ENCODE measurements around the gene GLB1L. TPM values are rescaled to one million over a fixed set of nuclear protein-coding genes. Genes with fewer than 3 reads are reported as not detected.
A peak's percentile ranks its signal among the peaks of the same experiment; 100 is the strongest.

GLB1L gene
- total RNA-seq, 1 experiment from 2014 or later = 6.1 TPM

DNA sequence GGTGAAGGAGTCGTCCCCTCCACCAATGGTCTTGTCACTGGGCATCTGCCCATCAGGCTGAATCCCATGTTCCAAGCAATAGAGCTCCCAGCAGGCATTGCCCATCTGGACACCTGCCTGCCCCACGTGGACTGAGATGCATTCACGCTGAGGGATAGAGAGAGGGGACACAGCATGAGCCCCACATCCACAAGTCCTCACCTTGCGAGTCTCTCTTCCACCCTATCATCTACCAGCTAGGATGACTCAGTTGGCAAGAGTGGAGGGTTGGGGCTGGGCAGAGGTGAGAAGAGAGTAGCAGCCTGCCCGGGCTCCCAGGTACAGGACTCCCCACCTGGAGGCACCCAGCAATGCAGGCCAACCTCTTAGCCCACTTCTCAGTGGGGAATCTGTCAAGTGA, 6.8 kb upstream of the GLB1L start (continued):
- no peak for TF ChIP-seq ZNF425 (CRISPR knock-in tag; conservative IDR thresholded peaks at IDR 0.05)

DNA sequence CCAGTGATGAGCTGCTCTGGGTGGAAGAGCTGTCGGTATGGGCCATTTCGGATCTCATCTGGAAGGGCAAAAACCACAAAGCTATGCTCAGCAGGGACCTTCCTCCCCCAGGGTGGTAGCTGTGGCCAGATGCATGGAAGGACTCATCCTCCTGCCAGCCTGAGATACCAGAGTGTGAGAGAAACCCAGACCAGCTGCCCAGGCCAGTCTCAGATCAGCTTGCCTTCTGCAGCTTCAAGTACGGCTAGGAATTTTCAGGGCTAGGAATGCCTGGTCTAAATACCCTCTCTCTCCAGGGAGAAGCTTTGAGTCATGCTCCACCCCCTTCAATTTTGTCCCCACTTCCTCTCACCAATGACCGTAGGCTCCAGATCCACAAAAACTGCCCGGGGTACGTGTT, 6.4 kb upstream of the GLB1L start:
- Mint-ChIP-seq H3K4me3 (peak overlapping the region; percentile 79; the same call in 1 of the 2 replicates), H3K9me3 (no peaks in the 10 kb centered on the region), H3K36me3 (peaks cover 19% of the 10 kb centered on the region; the same call in 1 of the 2 replicates), H3K4me1 (peaks cover 25% of the 10 kb centered on the region), H3K27me3 (ENCODE audit: low read depth) (peaks cover 53% of the 10 kb centered on the region), H3K27ac (no peak overlapping the region)
- TF ChIP-seq USF1 (CRISPR knock-in tag; IDR thresholded peaks at IDR 0.05) = no peak
- TF ChIP-seq ATF2 (CRISPR knock-in tag; IDR thresholded peaks at IDR 0.05; ENCODE audit: borderline replicate concordance, low read depth) = no peak
- TF ChIP-seq CREM (CRISPR knock-in tag; IDR thresholded peaks at IDR 0.05) = no peak
- no peak for TF ChIP-seq PRRX2 (CRISPR knock-in tag; IDR thresholded peaks at IDR 0.05)
- TF ChIP-seq GTF2I (CRISPR knock-in tag; conservative IDR thresholded peaks at IDR 0.05) = no peak
- TF ChIP-seq OVOL2 (CRISPR knock-in tag; IDR thresholded peaks at IDR 0.05; ENCODE audit: borderline replicate concordance) = no peak
- no peak for TF ChIP-seq ZNF263 (CRISPR knock-in tag; IDR thresholded peaks at IDR 0.05; ENCODE audit: low read depth)
- no peak for TF ChIP-seq GRHL2 (CRISPR knock-in tag; IDR thresholded peaks at IDR 0.05; ENCODE audit: insufficient replicate concordance, severe bottlenecking)
- TF ChIP-seq JAZF1 (CRISPR knock-in tag; IDR thresholded peaks at IDR 0.05) = no peak
- no peak for TF ChIP-seq TEAD1 (CRISPR knock-in tag; IDR thresholded peaks at IDR 0.05)
- no peak for TF ChIP-seq E2F4 (CRISPR knock-in tag; IDR thresholded peaks at IDR 0.05; ENCODE audit: borderline replicate concordance, low read depth)
- no peak for TF ChIP-seq ZNF232 (CRISPR knock-in tag; IDR thresholded peaks at IDR 0.05)
- no peak for TF ChIP-seq ETV6 (CRISPR knock-in tag; IDR thresholded peaks at IDR 0.05)
- no peak for TF ChIP-seq MXD4 (CRISPR knock-in tag; IDR thresholded peaks at IDR 0.05; ENCODE audit: borderline replicate concordance)
- no peak for TF ChIP-seq ELF4 (CRISPR knock-in tag; IDR thresholded peaks at IDR 0.05; ENCODE audit: low read depth)
- no peak for TF ChIP-seq ZNF416 (CRISPR knock-in tag; IDR thresholded peaks at IDR 0.05)
- no peak for TF ChIP-seq ZNF512 (CRISPR knock-in tag; IDR thresholded peaks at IDR 0.05; ENCODE audit: borderline replicate concordance)
- TF ChIP-seq ATF1 (CRISPR knock-in tag; IDR thresholded peaks at IDR 0.05) = no peak
- TF ChIP-seq TP53 (CRISPR knock-in tag; IDR thresholded peaks at IDR 0.05) = no peak
- no peak for TF ChIP-seq NFATC4 (CRISPR knock-in tag; IDR thresholded peaks at IDR 0.05)
- DNase-seq (ENCODE audit: low spot score) (no peak), ATAC-seq (no peak)
- ChIA-PET POLR2A (interaction anchor here (1.4 to 2.0 kb wide), 3 partner anchors 43 to 75 kb away, joined by 3 to 9 read pairs (median 7); partner anchors contain the start of genes CNPPD1 and ZFAND2B), CTCF (interaction anchor here (0.8 to 4.7 kb wide), 4 partner anchors 27 to 80 kb away, joined by 3 to 33 read pairs (median 5); partner anchors contain the start of genes ABCB6 and DNAJB2)

Data from WTC11 (cell line).